CD4-positive, alpha-beta T cell treated with Interferon gamma for 1 hour (primary cell): ENCODE results near the gene MRPL37.
"Not testable (repeated sequence)": the region's sequence is repeated elsewhere in the genome, so short reads cannot be mapped to it uniquely, and the experiment has no call there.

Source experiments
- DNase-seq: peaks from one replicate; pipeline ENCODE4 v3.0.0-alpha.2; 2020

The MRPL37 gene

GRCh38 chr1:54199765-54200518 is at the start of gene MRPL37, which contains the start of gene CYB5RL:
MRPL37 (plus strand) TSS chr1:54200167; CDS start chr1:54200244, 77 bp downstream.
CYB5RL (minus strand) TSS chr1:54200030; CDS start chr1:54195616, 4,414 bp downstream.
- DNase-seq, result peak; percentile 87

GRCh38 chr1:54151013-54151412 is 49.0 kb upstream of the MRPL37 start:
- DNase-seq, result no peak

- no peak for DNase-seq
Observed at GRCh38 chr1:54152696-54153095, 47.3 kb upstream of the MRPL37 start, which contains the start of gene CDCP2. CDCP2 (minus strand) TSS chr1:54153000; CDS start chr1:54152922, 78 bp downstream.

- DNase-seq, result no peak
Observed at GRCh38 chr1:54153535-54154439, 46.2 kb upstream of the MRPL37 start.

GRCh38 chr1:54156201-54156600 is 43.8 kb upstream of the MRPL37 start:
- DNase-seq, result no peak

- no peak for DNase-seq
Observed at GRCh38 chr1:54156986-54157385, 43.0 kb upstream of the MRPL37 start.

- no peak for DNase-seq
Observed at GRCh38 chr1:54157401-54157800, 42.6 kb upstream of the MRPL37 start.

- no peak for DNase-seq
Observed at GRCh38 chr1:54158071-54158470, 41.9 kb upstream of the MRPL37 start.

- DNase-seq, result no peak
Observed at GRCh38 chr1:54159733-54160316, 40.1 kb upstream of the MRPL37 start.

GRCh38 chr1:54160351-54160750 is 39.6 kb upstream of the MRPL37 start:
- DNase-seq, result no peak

- DNase-seq, result no peak
Observed at GRCh38 chr1:54161495-54162168, 38.3 kb upstream of the MRPL37 start.

- DNase-seq, result no peak
Observed at GRCh38 chr1:54163051-54163450, 36.9 kb upstream of the MRPL37 start.

GRCh38 chr1:54163573-54163972 is 36.4 kb upstream of the MRPL37 start:
- DNase-seq, result no peak

GRCh38 chr1:54165146-54165545 is 34.8 kb upstream of the MRPL37 start:
- DNase-seq, result no peak

GRCh38 chr1:54166357-54166756 is 33.6 kb upstream of the MRPL37 start:
- not testable (repeated sequence) for DNase-seq

- no peak for DNase-seq
Observed at GRCh38 chr1:54167422-54168139, 32.4 kb upstream of the MRPL37 start.

- DNase-seq, result no peak
Observed at GRCh38 chr1:54168206-54168965, 31.6 kb upstream of the MRPL37 start.

- DNase-seq, result no peak
Observed at GRCh38 chr1:54169068-54169467, 30.9 kb upstream of the MRPL37 start.

- no peak for DNase-seq
Observed at GRCh38 chr1:54171016-54171415, 29.0 kb upstream of the MRPL37 start.

- DNase-seq, result no peak
Observed at GRCh38 chr1:54171606-54172005, 28.4 kb upstream of the MRPL37 start.
